Left lung (tissue), 10 donors: ENCODE measurements around the gene MBP. TPM values are rescaled to one million over a fixed set of nuclear protein-coding genes. Genes with fewer than 3 reads are reported as not detected.

Experiments used
- ATAC-seq: fragments of 200-7000 bp; cut with Tn5 transposase; one replicate; pipeline ENCODE4 v1.9.1; 2020; ENCODE audit warnings: moderate library complexity
- DNase-seq, 4 donors: peaks; one replicate each; pipeline ENCODE4 v3.0.0-alpha.2; 2013 to 2020
- H3K27ac ChIP-seq, 2 donors: fragments of 200-600 bp; sonication (generic) in 1 of 2; one replicate each; pipeline versions ENCODE4 v1.5.0 to v1.8.0; 2020 to 2021
- H3K27me3 ChIP-seq, 2 donors: fragments of 200-600 bp; sonication (generic) in 1 of 2; one replicate each; pipeline versions ENCODE4 v1.5.0 to v1.8.0; 2020 to 2021
- H3K36me3 ChIP-seq, 2 donors: fragments of 200-600 bp; sonication (generic) in 1 of 2; one replicate each; pipeline versions ENCODE4 v1.5.0 to v1.8.0; 2020 to 2021
- H3K4me1 ChIP-seq, 2 donors: fragments of 200-600 bp; one replicate each; pipeline ENCODE4 v1.8.0; 2021
- H3K4me3 ChIP-seq, 2 donors: fragments of 200-600 bp; sonication (generic) in 1 of 2; one replicate each; pipeline versions ENCODE4 v1.5.0 to v1.8.0; 2020 to 2021; ENCODE audit warnings: mild to moderate bottlenecking in 1 of 2
- H3K9me3 ChIP-seq, 2 donors: fragments of 200-600 bp; sonication (generic) in 1 of 2; one replicate each; pipeline versions ENCODE4 v1.5.0 to v1.8.0; 2020 to 2021
- intact Hi-C, 2 donors: fragments of 100-400 bp; cut with DNase I; formaldehyde crosslinking; loops; one replicate each; pipeline versions ENCODE4 v1.11.2 to v1.14.2; 2022
- polyA plus RNA-seq, 6 donors: library from polyadenylated mRNA; unstranded; fragments of 120-200 nt; gene quantifications; one replicate each; pipeline ENCODE4 v1.2.1, GENCODE V29; 2013; ENCODE audit not compliant: insufficient read length in 6 of 6
- total RNA-seq, 2 donors: library from RNA; stranded (reverse); fragmentation: NEBNext Ultra II Directional; extraction: Animal tissue kit (Norgen Biotek cat#: 25700); gene quantifications; one replicate each; pipeline ENCODE4 v1.2.1, GENCODE V29; 2021
- TF ChIP-seq, protein P1 (sequence below), 2 donors: fragments of 200-600 bp; sonication (generic) in 1 of 2; IDR thresholded peaks; one replicate each; pipeline versions ENCODE4 v1.5.0 to v1.8.0; 2021; ENCODE audit warnings: antibody characterized with exemption in 2 of 2
- donor health status: DM: no; HTN: yes; CAD: no.
- donor health status: DM: no; HTN: no; CAD: no.

Gene MBP
- total and polyA plus RNA-seq, 8 donors, result 8.8 to 56.7 (median 10.8) TPM

DNA sequence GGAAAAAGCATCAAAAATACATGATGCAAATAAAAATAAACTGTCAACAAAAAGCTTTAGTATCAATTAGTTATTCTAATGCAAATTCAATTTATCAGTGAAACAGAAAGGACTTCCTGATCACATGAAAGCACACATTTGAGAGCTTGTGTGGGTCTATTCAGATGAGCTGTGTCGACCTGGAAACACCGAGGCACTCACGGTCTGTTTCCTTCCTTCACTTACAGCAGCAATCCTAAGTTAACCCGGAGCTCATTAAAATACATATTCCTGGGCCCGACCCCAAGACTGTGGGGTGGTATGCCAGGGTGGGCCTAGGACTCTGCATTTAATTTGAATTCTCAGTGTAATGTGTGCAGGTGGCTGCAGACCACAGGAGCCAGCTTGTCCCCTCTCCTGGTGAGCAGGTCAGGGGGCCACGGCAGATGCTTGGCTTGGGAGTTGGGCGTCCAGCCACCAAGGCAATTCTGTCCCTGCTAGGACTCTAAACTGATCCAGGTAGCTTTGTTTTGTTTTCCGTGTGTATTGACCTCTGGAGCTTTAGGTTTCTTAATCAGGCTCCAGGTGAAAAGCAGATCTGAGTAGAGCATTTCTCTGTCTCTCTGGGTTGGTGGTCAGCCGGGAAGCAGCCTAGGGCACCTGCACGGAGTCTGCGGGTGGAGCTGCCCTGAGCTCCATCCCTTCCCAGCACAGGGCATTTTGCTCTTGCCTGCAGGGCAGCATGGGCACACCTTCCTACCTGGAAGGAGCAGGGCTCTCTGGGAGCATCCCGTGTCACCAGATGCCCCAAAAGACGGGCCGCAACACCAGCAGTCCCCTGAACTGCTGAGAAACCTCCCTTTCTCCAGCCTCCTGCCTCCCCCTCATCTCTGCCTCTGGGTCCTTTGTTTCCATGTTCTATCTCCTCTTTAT is 9.0 kb downstream of the MBP start:
- H3K4me3 ChIP-seq, result no peak overlapping the region
- peak in 1 of 4 donors; percentile 24 for DNase-seq
- intact Hi-C loops, result no loop called here
- peaks cover 0 to 10% of the 10 kb centered on the region in 2 donors for H3K36me3 ChIP-seq
- TF ChIP-seq, protein P1, sequence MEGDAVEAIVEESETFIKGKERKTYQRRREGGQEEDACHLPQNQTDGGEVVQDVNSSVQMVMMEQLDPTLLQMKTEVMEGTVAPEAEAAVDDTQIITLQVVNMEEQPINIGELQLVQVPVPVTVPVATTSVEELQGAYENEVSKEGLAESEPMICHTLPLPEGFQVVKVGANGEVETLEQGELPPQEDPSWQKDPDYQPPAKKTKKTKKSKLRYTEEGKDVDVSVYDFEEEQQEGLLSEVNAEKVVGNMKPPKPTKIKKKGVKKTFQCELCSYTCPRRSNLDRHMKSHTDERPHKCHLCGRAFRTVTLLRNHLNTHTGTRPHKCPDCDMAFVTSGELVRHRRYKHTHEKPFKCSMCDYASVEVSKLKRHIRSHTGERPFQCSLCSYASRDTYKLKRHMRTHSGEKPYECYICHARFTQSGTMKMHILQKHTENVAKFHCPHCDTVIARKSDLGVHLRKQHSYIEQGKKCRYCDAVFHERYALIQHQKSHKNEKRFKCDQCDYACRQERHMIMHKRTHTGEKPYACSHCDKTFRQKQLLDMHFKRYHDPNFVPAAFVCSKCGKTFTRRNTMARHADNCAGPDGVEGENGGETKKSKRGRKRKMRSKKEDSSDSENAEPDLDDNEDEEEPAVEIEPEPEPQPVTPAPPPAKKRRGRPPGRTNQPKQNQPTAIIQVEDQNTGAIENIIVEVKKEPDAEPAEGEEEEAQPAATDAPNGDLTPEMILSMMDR (IDR thresholded peaks at IDR 0.05), result no peak
- H3K27ac ChIP-seq, result no peak overlapping the region
- H3K4me1 ChIP-seq, result peaks cover 0 to 55% of the 10 kb centered on the region in 2 donors
- ATAC-seq, result no peak
- no peaks in the 10 kb centered on the region for H3K9me3 ChIP-seq
- no peaks in the 10 kb centered on the region for H3K27me3 ChIP-seq

DNA sequence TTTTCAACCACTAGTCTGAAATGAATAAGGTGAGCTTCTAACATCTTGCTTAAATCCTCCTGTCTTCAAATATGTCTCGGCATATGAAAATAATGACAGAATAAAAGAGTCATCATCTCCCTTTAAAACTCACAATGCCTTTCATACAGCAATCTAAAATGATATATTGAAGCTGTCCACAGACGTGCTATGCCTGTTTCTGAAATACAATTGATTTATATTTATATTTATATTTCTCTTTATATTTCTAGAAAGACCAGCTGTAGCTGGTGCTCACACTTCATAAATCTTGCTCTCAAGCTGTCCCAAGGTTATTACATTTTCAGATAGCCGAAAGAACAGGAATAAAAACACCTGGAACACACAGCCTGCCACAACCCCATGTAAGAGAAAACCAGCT is 11.1 kb downstream of the MBP start:
- Histone ChIP-seq H3K9me3 (no peaks in the 10 kb centered on the region), H3K27me3 (no peaks in the 10 kb centered on the region), H3K4me1 (peaks cover 0 to 34% of the 10 kb centered on the region in 2 donors), H3K27ac (no peak overlapping the region), H3K36me3 (peaks cover 0 to 10% of the 10 kb centered on the region in 2 donors), H3K4me3 (no peak overlapping the region)
- TF ChIP-seq, protein P1 (IDR thresholded peaks at IDR 0.05), result no peak
- intact Hi-C loops, result no loop called here
- DNase-seq, result no peak
- ATAC-seq, result no peak

DNA sequence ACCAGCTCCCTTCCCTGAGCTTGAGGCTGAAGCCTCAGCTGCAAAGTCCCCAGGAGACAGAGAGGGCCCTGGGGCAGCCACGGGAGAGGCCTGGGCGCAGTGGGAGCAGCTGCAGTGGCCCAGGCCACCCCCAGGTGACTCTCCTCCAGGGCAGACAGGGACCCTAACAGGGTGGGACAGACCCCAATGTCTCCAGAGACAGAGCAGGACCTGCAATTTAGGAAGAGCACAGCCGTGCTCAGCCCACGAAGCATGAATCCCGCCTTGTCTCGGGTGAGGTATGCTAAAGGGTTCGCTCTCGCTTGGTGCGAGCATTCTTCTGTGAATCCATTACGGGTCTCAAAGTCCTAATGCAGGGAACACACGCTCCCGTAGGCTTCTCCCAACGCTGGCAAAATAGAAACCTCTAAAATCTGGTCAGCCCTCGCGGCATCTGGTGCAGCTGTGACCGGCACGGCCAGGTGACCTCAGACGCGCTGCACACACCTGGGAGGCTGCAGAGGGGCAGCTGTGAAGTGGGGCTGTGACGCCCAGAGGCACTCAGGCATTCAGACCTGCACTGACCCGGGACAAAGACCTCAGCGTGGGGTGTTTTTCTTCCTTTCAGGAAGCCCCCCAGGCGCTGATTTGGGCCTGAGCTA is 12.6 kb downstream of the MBP start:
- intact Hi-C loops, result loop anchor here in 1 of 2 donors (10.0 kb wide), 1 partner anchor 55 kb away; no protein-coding TSS in a partner anchor
- peak in 1 of 4 donors; percentile 22 for DNase-seq
- H3K4me3 ChIP-seq, result no peak overlapping the region

DNA sequence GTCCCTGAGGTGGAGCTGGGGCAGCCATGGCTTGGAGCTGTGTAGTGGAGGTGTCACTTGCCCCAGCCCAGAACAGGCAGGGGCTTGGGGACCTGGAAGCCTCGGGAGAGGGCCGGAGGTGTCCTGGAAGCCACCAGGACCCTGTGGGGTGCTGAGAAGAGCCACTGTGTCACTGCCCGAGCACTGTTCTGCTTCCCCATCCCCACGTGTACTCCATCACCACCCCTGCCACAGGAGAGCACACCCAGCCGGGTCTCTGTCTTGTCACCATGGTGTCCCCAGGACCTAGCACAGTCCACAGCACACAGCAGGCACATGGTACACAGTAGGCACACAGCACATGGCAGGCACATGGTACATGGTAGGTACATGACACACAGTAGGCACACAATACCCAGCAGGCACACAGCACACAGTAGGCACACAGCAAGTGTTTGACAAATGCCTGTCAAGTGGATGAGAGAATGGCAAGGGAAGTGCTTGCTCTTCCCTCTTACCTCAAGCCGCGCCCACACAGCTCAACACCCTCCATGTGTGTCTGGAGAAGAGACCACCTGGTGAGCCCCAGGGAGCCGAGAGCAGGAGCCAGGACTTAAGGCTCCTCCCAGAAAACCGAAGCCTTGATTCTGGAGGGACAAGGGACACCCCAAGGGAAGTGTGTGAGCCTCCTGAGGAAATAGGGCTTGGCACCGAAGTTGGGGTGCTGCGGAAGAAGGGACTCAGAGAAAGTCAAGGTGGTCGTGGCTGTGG is 13.3 kb downstream of the MBP start:
- TF ChIP-seq, protein P1 (IDR thresholded peaks at IDR 0.05), result no peak
- no peak overlapping the region for H3K27ac ChIP-seq
- ATAC-seq (no peak), DNase-seq (peak in 1 of 4 donors; percentile 25)
- H3K9me3 ChIP-seq, result no peaks in the 10 kb centered on the region
- no peaks in the 10 kb centered on the region for H3K27me3 ChIP-seq
- no peak overlapping the region for H3K4me3 ChIP-seq
- H3K36me3 ChIP-seq, result peaks cover 0 to 10% of the 10 kb centered on the region in 2 donors
- H3K4me1 ChIP-seq, result peaks cover 12 to 37% of the 10 kb centered on the region in 2 donors
- intact Hi-C loops, result loop anchor here in 1 of 2 donors (10.0 kb wide), 1 partner anchor 54 kb away; no protein-coding TSS in a partner anchor

More for the DNA sequence above, 12.6 kb downstream of the MBP start:
- Histone ChIP-seq H3K27me3 (no peaks in the 10 kb centered on the region), H3K27ac (no peak overlapping the region), H3K36me3 (peaks cover 0 to 10% of the 10 kb centered on the region in 2 donors), H3K4me1 (peaks cover 8 to 37% of the 10 kb centered on the region in 2 donors), H3K9me3 (no peaks in the 10 kb centered on the region)
- TF ChIP-seq, protein P1 (IDR thresholded peaks at IDR 0.05), result no peak
- no peak for ATAC-seq
